ENCODE data around the gene PDLIM4. TPM values are rescaled to one million over a fixed set of nuclear protein-coding genes. Genes with fewer than 3 reads are reported as not detected.

Gene PDLIM4
- polyA plus RNA-seq, 1 donor (not counting 4 experiments of a cell fraction or from before 2014, with no cell fraction given), result 38.3 TPM

- TF ChIP-seq EZH2 (IDR thresholded peaks at IDR 0.05; ENCODE audit: low read length) (no peak), CTCF (optimal IDR thresholded peaks at IDR 0.05 in 1 of 3, IDR thresholded peaks at IDR 0.05 in 1 of 3, conservative IDR thresholded peaks at IDR 0.05 in 1 of 3; ENCODE audit: extremely low read depth in 1 of 3, insufficient read depth in 2 of 3, low read length in 3 of 3) (no peak)
- Histone ChIP-seq H3K4me1 (ENCODE audit: control insufficient read depth, extremely low read depth, insufficient read depth, low read length) (peaks cover 16% of the 10 kb centered on the region), H3K79me2 (ENCODE audit: control insufficient read depth, insufficient read depth, low read length) (peaks cover 3% of the 10 kb centered on the region), H3K27ac (ENCODE audit: control insufficient read depth, insufficient read depth, low read length) (no peak overlapping the region), H3K36me3 (ENCODE audit: control insufficient read depth in 2 of 2, extremely low read depth in 1 of 2, insufficient read depth in 2 of 2, low read length in 2 of 2) (no peaks in the 10 kb centered on the region), H3K4me2 (ENCODE audit: control insufficient read depth, extremely low read depth, insufficient read depth, low read depth, low read length) (no peak overlapping the region), H3K4me3 (ENCODE audit: control insufficient read depth in 2 of 3, extremely low read depth in 1 of 3, insufficient read depth in 2 of 3, low read depth in 1 of 3, low read length in 3 of 3) (no peak overlapping the region), H3K9ac (ENCODE audit: control insufficient read depth, extremely low read depth, insufficient read depth, low read length) (no peak overlapping the region), H3K27me3 (ENCODE audit: control insufficient read depth, extremely low read depth, insufficient read depth, low read length) (no peaks in the 10 kb centered on the region), H3K9me3 (ENCODE audit: control insufficient read depth, low read depth, low read length) (no peaks in the 10 kb centered on the region), H2AFZ (ENCODE audit: control insufficient read depth, low read length) (no peak overlapping the region), H4K20me1 (ENCODE audit: control insufficient read depth, extremely low read depth, insufficient read depth, low read length) (no peaks in the 10 kb centered on the region), H3K9me1 (ENCODE audit: control insufficient read depth, extremely low read depth, insufficient read depth, low read length) (no peaks in the 10 kb centered on the region)
- dilution Hi-C loops (cut with MboI; ENCODE audit: extremely low pct_ligation_motif_present, low sequenced_read_pairs), result no loop called here
- FAIRE-seq (no peak), DNase-seq (ENCODE audit: low read depth, low spot score) (no peak)
Measured at GRCh38 chr5:132298298-132299212, 41.1 kb downstream of the PDLIM4 start.

GRCh38 chr5:132299917-132300316 lies 42.4 kb downstream of the PDLIM4 start:
- Histone ChIP-seq H3K4me3 (ENCODE audit: control insufficient read depth in 2 of 3, extremely low read depth in 1 of 3, insufficient read depth in 2 of 3, low read depth in 1 of 3, low read length in 3 of 3) (no peak overlapping the region), H3K79me2 (ENCODE audit: control insufficient read depth, insufficient read depth, low read length) (peaks cover 3% of the 10 kb centered on the region), H4K20me1 (ENCODE audit: control insufficient read depth, extremely low read depth, insufficient read depth, low read length) (no peaks in the 10 kb centered on the region), H3K27ac (ENCODE audit: control insufficient read depth, insufficient read depth, low read length) (no peak overlapping the region), H3K27me3 (ENCODE audit: control insufficient read depth, extremely low read depth, insufficient read depth, low read length) (no peaks in the 10 kb centered on the region), H2AFZ (ENCODE audit: control insufficient read depth, low read length) (no peak overlapping the region), H3K9me1 (ENCODE audit: control insufficient read depth, extremely low read depth, insufficient read depth, low read length) (no peaks in the 10 kb centered on the region), H3K36me3 (ENCODE audit: control insufficient read depth in 2 of 2, extremely low read depth in 1 of 2, insufficient read depth in 2 of 2, low read length in 2 of 2) (no peaks in the 10 kb centered on the region), H3K4me2 (ENCODE audit: control insufficient read depth, extremely low read depth, insufficient read depth, low read depth, low read length) (no peak overlapping the region), H3K4me1 (ENCODE audit: control insufficient read depth, extremely low read depth, insufficient read depth, low read length) (peaks cover 12% of the 10 kb centered on the region), H3K9ac (ENCODE audit: control insufficient read depth, extremely low read depth, insufficient read depth, low read length) (no peak overlapping the region), H3K9me3 (ENCODE audit: control insufficient read depth, low read depth, low read length) (no peaks in the 10 kb centered on the region)
- TF ChIP-seq EZH2 (IDR thresholded peaks at IDR 0.05; ENCODE audit: low read length) (no peak), CTCF (optimal IDR thresholded peaks at IDR 0.05 in 1 of 3, IDR thresholded peaks at IDR 0.05 in 1 of 3, conservative IDR thresholded peaks at IDR 0.05 in 1 of 3; ENCODE audit: extremely low read depth in 1 of 3, insufficient read depth in 2 of 3, low read length in 3 of 3) (no peak)
- FAIRE-seq (no peak), DNase-seq (ENCODE audit: low read depth, low spot score) (no peak)
- dilution Hi-C loops (cut with MboI; ENCODE audit: extremely low pct_ligation_motif_present, low sequenced_read_pairs), result no loop called here

Measured in keratinocyte (primary cell).